ENCODE results near the gene HOXB3.

GRCh38 chr17:48529683-48530009 lies 60.4 kb downstream of the HOXB3 start:
- TF ChIP-seq CTCF (IDR thresholded peaks at IDR 0.05; ENCODE audit: insufficient read depth, low read depth, low read length) (no peak), EZH2 (IDR thresholded peaks at IDR 0.05; ENCODE audit: insufficient read depth, low read length) (no peak)

All from astrocyte (in vitro differentiated cells and primary cell).